Fibroblast of lung (primary cell): ENCODE results near the gene BLOC1S5. TPM values are rescaled to one million over a fixed set of nuclear protein-coding genes. Genes with fewer than 3 reads are reported as not detected.

Experiments
- DNase-seq, 2 donors: peaks; one replicate each; pipeline versions ENCODE4 v3.0.0 to v3.0.0-alpha.2; 2010; ENCODE audit warnings: low read depth in 2 of 2
- H2AFZ ChIP-seq: 2 replicates; pipeline ENCODE4 v1.5.1; 2012; ENCODE audit warnings: low read length, control low read depth, inconsistent platforms
- H3K27ac ChIP-seq: 2 replicates; pipeline ENCODE4 v1.5.1; 2011; ENCODE audit warnings: low read length, control low read depth; ENCODE audit not compliant: insufficient read depth
- H3K27me3 ChIP-seq: 2 replicates; pipeline ENCODE4 v1.5.1; 2011; ENCODE audit warnings: mild to moderate bottlenecking, low read length; ENCODE audit not compliant: control insufficient read depth, insufficient read depth
- H3K36me3 ChIP-seq: 2 replicates; pipeline ENCODE4 v1.5.1; 2011; ENCODE audit warnings: low read length; ENCODE audit not compliant: control insufficient read depth, insufficient read depth
- H3K4me1 ChIP-seq: 2 replicates; pipeline ENCODE4 v1.5.1; 2011; ENCODE audit warnings: low read length; ENCODE audit not compliant: control insufficient read depth, insufficient read depth; ENCODE audit errors: extremely low read depth
- H3K4me2 ChIP-seq: 2 replicates; pipeline ENCODE4 v1.5.1; 2011; ENCODE audit warnings: low read length, control low read depth; ENCODE audit not compliant: insufficient read depth; ENCODE audit errors: extremely low read depth
- H3K4me3 ChIP-seq, 4 experiments: fragments of 200-600 bp in 1 of 4; sonication (generic) in 1 of 4; replicated peaks in 1 of 4; 2 replicates each; pipeline ENCODE4 v1.5.1; 2011 to 2016; ENCODE audit warnings: low read length in 4 of 4, low read depth in 3 of 4, mild to moderate bottlenecking in 3 of 4, control low read depth in 2 of 4, inconsistent platforms in 1 of 4, mixed read lengths in 1 of 4; ENCODE audit not compliant: insufficient read depth in 1 of 4; ENCODE audit errors: control extremely low read depth in 1 of 4
- H3K79me2 ChIP-seq: 2 replicates; pipeline ENCODE4 v1.5.1; 2012; ENCODE audit warnings: mild to moderate bottlenecking, low read length, inconsistent platforms; ENCODE audit not compliant: control insufficient read depth, insufficient read depth
- H3K9ac ChIP-seq: 2 replicates; pipeline ENCODE4 v1.5.1; 2011; ENCODE audit warnings: mild to moderate bottlenecking, low read length, control low read depth; ENCODE audit not compliant: insufficient read depth
- H3K9me3 ChIP-seq: 2 replicates; pipeline ENCODE4 v1.5.1; 2012; ENCODE audit warnings: low read depth, low read length; ENCODE audit not compliant: control insufficient read depth, insufficient read depth
- H4K20me1 ChIP-seq: 2 replicates; pipeline ENCODE4 v1.5.1; 2011; ENCODE audit warnings: low read length; ENCODE audit not compliant: control insufficient read depth, insufficient read depth; ENCODE audit errors: extremely low read depth
- EZH2 ChIP-seq: IDR thresholded peaks from 2 replicates; pipeline ENCODE4 v1.5.1; 2012; ENCODE audit warnings: low read length, control low read depth, mild to moderate bottlenecking; ENCODE audit errors: missing control alignments
- polyA plus RNA-seq, 2 donors: library from polyadenylated mRNA; depleted of rRNA in 1 of 2; stranded (reverse) in 1 of 2; unstranded in 1 of 2; fragments of >200 nt; gene quantifications; 2 replicates each; pipeline ENCODE4 v1.2.1, GENCODE V29; 2011 to 2012; ENCODE audit warnings: missing spikeins in 1 of 2
- total RNA-seq: library from RNA; depleted of rRNA; stranded (reverse); fragments of >200 nt; gene quantifications from 2 replicates; pipeline ENCODE4 v1.2.1, GENCODE V29; 2014
- TF ChIP-seq, protein P1 (sequence below), 2 donors: IDR thresholded peaks in 1 of 2; conservative IDR thresholded peaks in 1 of 2; 1 replicate in 1 of 2; 2 replicates in 1 of 2; pipeline ENCODE4 v1.5.1; 2011 to 2012; ENCODE audit warnings: low read length in 2 of 2, control low read depth in 1 of 2, inconsistent platforms in 1 of 2, low read depth in 1 of 2, mild to moderate bottlenecking in 1 of 2

BLOC1S5 gene
- total and polyA plus RNA-seq, 2 donors (not counting 1 experiment from before 2014, with no cell fraction given): 10.1 to 20.6 TPM

DNA sequence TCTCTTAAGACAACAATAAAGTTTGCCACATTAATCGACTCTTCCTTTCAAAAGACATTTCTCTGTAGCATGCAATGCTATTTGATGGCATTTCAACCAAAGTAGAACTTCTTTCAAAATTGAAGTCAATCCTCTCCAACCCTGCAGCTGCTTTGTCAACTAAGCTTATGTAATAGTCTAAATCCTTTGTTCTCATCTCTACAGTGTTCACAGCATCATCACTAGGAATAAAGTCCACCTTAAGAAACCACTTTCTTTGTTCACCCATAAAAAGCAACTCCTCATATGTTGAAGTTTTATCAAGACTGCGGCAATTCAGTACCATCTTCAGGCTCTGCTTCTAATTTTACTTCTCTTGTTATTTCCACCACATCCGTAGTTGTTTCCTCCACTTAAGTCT, 11.5 kb upstream of the BLOC1S5 start:
- H3K4me3 ChIP-seq: no peak overlapping the region
- H3K27ac ChIP-seq: no peak overlapping the region
- H3K9ac ChIP-seq: no peak overlapping the region
- no peaks in the 10 kb centered on the region for H3K79me2 ChIP-seq
- no peaks in the 10 kb centered on the region for H4K20me1 ChIP-seq
- H3K36me3 ChIP-seq: no peaks in the 10 kb centered on the region
- H3K4me1 ChIP-seq: peaks cover 4% of the 10 kb centered on the region
- no peaks in the 10 kb centered on the region for H3K27me3 ChIP-seq
- TF ChIP-seq EZH2: no peak
- TF ChIP-seq, protein P1, sequence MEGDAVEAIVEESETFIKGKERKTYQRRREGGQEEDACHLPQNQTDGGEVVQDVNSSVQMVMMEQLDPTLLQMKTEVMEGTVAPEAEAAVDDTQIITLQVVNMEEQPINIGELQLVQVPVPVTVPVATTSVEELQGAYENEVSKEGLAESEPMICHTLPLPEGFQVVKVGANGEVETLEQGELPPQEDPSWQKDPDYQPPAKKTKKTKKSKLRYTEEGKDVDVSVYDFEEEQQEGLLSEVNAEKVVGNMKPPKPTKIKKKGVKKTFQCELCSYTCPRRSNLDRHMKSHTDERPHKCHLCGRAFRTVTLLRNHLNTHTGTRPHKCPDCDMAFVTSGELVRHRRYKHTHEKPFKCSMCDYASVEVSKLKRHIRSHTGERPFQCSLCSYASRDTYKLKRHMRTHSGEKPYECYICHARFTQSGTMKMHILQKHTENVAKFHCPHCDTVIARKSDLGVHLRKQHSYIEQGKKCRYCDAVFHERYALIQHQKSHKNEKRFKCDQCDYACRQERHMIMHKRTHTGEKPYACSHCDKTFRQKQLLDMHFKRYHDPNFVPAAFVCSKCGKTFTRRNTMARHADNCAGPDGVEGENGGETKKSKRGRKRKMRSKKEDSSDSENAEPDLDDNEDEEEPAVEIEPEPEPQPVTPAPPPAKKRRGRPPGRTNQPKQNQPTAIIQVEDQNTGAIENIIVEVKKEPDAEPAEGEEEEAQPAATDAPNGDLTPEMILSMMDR (conservative IDR thresholded peaks at IDR 0.05 in 1 of 2, IDR thresholded peaks at IDR 0.05 in 1 of 2; ENCODE audit: low read depth in 1 of 2, low read length in 2 of 2): no peak
- DNase-seq: no peak
- H2AFZ ChIP-seq: no peak overlapping the region
- H3K4me2 ChIP-seq: no peak overlapping the region
- no peaks in the 10 kb centered on the region for H3K9me3 ChIP-seq

DNA sequence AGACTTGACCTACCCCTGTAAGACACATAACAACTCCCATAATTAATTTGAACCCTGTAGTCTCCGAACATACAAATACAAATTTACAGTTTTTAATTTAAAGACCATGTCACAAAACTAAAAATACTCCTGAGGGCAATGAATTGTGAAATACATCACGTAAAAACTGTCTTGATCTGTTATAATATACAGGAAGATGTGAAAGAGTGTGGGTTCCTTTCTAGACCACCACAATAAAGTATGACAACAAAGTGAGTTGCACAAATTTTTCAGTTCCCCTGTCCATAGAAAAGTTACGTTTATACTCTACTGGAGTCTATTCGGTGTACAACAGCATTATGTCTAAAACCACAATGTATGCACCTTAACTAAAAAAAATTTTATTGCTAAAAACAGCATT, 11.0 kb upstream of the BLOC1S5 start:
- no peaks in the 10 kb centered on the region for H3K4me1 ChIP-seq
- H3K4me3 ChIP-seq: no peak overlapping the region
- no peaks in the 10 kb centered on the region for H3K9me3 ChIP-seq
- H3K27me3 ChIP-seq: no peaks in the 10 kb centered on the region
- DNase-seq: no peak
- no peak overlapping the region for H2AFZ ChIP-seq
- TF ChIP-seq EZH2: no peak
- TF ChIP-seq, protein P1 (conservative IDR thresholded peaks at IDR 0.05 in 1 of 2, IDR thresholded peaks at IDR 0.05 in 1 of 2; ENCODE audit: low read depth in 1 of 2, low read length in 2 of 2): no peak
- no peaks in the 10 kb centered on the region for H3K36me3 ChIP-seq
- H3K79me2 ChIP-seq: no peaks in the 10 kb centered on the region
- no peak overlapping the region for H3K27ac ChIP-seq
- H3K4me2 ChIP-seq: no peak overlapping the region
- no peak overlapping the region for H3K9ac ChIP-seq
- no peaks in the 10 kb centered on the region for H4K20me1 ChIP-seq

DNA sequence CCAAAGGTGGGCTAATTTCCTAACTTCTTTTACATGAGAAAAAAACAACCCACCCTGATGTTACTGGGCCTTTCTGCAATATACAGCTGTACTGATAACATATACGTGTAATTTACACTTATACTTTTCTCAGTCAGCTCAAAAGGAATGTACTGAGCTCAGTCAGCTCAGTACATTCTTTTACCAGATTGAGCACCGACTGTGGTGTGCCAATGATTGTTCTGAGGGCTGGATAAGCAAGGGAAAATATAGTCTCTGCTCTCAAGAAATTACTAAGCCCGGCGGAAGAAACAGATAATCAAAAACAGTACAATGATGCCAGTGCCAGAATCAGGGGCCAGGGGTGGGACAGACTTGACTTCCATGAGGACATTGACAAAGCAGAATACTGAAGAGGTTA, 10.0 kb upstream of the BLOC1S5 start:
- H3K4me1 ChIP-seq: no peaks in the 10 kb centered on the region
- no peak for DNase-seq
- no peaks in the 10 kb centered on the region for H3K9me3 ChIP-seq
- no peak overlapping the region for H3K27ac ChIP-seq
- H2AFZ ChIP-seq: no peak overlapping the region
- no peaks in the 10 kb centered on the region for H3K79me2 ChIP-seq
- no peak overlapping the region for H3K9ac ChIP-seq
- H3K27me3 ChIP-seq: no peaks in the 10 kb centered on the region
- H3K36me3 ChIP-seq: no peaks in the 10 kb centered on the region
- TF ChIP-seq, protein P1 (conservative IDR thresholded peaks at IDR 0.05 in 1 of 2, IDR thresholded peaks at IDR 0.05 in 1 of 2; ENCODE audit: low read depth in 1 of 2, low read length in 2 of 2): no peak
- no peak for TF ChIP-seq EZH2
- no peaks in the 10 kb centered on the region for H4K20me1 ChIP-seq
- no peak overlapping the region for H3K4me3 ChIP-seq
- H3K4me2 ChIP-seq: no peak overlapping the region
